UCSD-AML1 (cell line): ENCODE results near the gene GRAP2.
"Not testable (repeated sequence)": the region's sequence is repeated elsewhere in the genome, so short reads cannot be mapped to it uniquely, and the experiment has no call there.

Experiments used
- DNase-seq: peaks from one replicate; lab custom pipeline; 2025; ENCODE audit not compliant: unreplicated experiment; lab: John Stamatoyannopoulos, UW

Gene GRAP2

GRCh38 chr22:39942439-39943230 is 41.8 kb downstream of the GRAP2 start:
- DNase-seq: no peak

- no peak for DNase-seq
Measured at GRCh38 chr22:39943337-39943736, 42.5 kb downstream of the GRAP2 start.

GRCh38 chr22:39943953-39944872 is 43.3 kb downstream of the GRAP2 start:
- DNase-seq: no peak

DNA sequence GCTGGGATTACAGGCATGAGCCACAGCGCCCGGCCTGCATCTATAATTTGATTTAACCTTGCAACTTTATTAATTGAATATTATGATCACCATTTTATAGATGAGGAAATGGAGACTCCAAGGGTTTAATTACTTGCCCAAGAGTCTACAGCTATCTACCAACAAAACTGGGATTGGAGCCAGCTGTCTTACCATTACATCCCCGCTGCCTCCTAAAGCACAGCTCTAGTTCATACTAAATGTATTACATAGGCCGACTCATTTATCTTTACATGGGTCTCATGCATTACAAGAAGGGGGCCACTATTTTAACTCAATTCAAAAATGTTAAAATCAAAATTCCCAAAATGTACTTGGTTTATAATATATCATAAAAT is 45.2 kb downstream of the GRAP2 start:
- no peak for DNase-seq

DNA sequence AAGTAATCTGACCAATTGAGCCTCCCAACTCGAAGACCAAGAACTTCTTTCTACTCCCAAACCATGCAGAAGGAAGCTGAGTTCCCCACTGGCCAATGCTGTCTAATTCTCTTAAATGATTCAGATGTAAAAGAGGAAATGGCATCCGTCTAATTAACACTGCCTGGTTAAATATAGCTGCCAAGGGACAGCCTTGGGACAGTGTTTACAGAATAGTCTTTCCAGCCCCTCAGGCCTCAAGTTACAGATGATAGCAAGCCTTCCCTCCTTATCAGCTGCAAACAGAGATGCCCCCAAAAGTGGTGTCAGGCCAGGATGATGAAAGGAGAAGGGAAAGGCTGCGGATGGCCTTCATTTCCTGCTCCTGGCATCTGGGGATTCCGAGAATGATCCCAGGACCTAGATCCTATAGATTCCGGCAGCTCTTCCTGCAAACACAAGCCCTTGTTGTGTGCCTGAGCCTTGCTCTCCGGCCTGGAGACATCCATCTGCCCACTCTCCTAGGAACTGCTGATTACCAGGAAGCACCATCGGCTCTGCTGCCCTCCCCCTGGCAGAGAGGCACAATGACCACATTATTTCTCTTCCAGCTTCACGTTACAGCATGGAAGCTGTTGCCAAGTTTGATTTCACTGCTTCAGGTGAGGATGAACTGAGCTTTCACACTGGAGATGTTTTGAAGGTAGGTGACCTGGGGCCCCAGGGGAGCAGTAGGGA is 45.8 kb downstream of the GRAP2 start:
- DNase-seq: no peak

DNA sequence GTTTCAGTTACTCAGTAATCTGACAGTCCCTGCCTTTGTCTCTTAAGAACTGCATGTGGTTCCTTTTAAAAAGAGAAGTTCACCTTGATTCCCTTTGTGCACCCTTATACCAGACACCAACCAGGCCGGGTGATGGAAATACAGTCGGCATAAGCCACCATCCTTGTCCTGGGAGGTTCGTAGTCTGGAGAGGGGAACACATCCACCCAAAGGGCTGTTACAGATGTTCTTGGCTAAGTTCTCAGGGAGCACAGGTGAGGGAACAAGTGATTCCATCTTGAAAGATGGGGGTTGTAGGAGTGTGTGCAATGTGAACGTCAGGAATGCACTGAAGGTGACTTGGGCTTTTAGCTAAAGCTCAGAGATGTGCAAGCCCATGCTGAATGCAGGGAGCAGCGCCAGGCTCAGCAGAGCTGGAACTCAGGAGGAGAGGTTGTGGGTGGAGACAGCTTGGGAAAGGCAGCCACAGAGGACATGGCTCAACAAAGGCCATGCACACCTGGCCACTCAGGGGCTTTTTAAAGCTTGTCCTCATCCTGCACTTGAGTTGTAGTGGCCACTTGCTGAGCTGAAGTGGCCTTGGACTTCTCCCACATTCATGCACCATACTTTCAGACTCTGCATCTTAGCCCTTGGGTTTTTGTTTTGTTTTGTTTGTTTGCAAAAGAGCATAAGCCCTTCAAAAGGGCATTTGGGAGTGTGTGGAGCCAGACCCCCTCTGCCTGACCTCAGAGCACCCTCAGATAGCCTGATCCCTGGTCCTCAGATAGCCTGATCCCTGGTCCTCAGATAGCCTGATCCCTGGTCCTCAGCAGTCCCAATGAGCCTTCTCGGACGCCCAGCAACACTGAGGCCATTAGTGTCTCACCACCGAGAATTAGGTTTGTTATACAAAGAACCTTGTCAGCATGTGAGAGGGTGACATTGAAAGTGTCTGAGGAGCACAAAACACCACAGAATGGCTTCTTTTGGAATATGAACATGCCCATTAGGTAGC is 46.6 kb downstream of the GRAP2 start:
- no peak for DNase-seq

DNA sequence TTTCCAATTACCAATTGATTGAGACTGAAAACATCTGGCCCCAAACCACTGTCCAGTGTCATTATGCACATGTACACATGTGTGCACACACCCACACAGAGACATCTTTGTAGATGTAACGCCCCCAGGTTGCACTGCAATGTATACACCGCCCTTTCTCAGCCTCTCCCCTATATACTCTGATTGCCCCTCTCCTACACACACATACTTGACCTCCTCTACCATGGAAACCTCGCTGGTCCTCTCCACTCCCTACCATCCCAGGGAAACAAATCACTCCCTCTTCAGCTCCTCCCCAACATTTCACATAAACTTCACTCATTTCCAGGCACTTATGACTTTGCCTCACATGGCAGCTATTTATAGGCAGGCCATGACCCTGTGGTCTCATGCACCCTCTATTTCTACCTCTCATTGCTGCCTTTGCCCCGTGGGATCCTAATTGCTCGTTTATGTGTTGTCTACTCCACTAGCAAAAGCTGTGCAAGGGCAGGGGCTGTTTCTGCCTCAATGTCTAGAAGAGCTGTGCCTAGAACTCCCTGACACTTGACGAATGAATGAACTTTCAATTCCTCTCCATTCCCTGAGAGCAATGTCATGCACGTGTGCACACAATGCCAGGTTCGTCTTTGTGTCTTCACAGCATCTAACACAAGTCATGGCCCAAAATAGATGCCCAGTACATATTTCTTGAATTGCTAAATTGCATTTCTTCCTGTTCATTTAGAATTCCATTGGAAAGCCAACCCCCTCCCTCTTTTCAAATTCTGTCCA is 49.3 kb downstream of the GRAP2 start:
- no peak for DNase-seq

DNA sequence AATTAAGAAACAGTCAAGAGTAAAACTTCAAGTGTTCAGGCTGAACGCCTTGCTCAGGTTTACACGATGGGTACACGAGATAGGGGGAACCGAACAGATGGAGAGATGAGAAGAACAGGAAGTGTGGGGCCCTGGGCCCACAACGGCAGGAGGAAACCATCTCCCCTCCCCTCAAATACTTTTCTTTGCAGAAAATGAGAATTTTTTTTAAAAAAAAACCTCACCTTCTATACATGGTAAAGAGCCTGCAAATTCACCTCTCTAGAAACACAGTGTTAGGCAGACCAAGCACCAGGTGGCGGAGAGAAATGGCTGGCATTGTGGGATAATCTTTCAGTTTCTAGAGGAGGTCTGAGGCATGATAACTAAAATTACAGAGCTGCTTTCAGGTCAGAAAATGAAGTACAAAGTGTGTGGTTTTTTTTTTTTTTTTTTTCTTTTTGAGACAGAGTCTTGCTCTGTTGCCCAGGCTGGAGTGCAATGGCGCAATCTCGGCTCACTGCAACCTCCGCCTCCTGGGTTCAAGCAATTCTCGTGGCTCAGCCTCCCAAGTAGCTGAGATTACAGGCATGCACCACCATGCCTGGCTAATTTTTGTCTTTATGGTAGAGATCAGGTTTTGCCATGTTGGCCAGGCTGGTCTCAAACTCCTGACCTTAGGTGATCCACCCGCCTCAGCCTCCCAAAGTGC is 50.9 kb downstream of the GRAP2 start:
- DNase-seq: not testable (repeated sequence)

- DNase-seq: no peak
Measured at GRCh38 chr22:39952347-39952746, 51.5 kb downstream of the GRAP2 start.

DNA sequence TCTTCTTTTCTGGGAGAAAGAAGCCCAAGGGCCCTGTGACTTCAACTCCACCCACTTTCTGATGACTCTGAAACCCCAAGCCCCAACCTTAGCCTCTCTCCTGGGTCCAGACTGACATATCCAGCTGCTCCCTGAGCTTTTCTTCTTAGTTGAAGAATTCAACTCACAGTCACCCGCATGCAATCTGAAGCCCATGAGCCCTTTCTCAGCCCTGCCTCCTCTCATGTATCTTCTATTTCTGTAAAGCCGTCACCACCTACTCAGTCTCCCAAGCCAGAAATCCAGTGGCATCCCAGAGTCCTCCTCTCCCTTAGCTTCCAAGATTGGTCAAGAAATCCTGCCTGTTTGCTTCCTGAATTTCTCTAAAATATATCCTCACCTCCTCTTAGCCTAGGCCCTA is 52.2 kb downstream of the GRAP2 start:
- DNase-seq: no peak

GRCh38 chr22:39954584-39955055 is 53.7 kb downstream of the GRAP2 start:
- DNase-seq: no peak

DNA sequence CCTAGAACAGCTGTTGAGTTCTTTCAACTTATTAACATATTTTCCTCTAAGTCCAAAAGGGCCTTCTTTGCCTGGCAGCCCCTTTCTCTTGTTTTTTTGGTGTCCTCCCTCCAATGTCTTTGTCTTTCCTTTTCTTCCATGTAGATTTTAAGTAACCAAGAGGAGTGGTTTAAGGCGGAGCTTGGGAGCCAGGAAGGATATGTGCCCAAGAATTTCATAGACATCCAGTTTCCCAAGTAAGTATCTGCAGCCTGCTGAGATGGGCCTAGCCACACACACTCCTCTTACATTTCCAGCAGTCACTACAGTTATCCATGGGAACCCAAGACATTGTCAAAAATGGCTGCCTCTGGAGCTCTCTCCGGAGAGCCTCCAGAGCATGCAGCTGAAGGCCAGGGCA is 54.8 kb downstream of the GRAP2 start:
- DNase-seq: no peak

- no peak for DNase-seq
Measured at GRCh38 chr22:39956932-39957664, 56.2 kb downstream of the GRAP2 start.

GRCh38 chr22:39958009-39958711 is 57.3 kb downstream of the GRAP2 start:
- DNase-seq: no peak

DNA sequence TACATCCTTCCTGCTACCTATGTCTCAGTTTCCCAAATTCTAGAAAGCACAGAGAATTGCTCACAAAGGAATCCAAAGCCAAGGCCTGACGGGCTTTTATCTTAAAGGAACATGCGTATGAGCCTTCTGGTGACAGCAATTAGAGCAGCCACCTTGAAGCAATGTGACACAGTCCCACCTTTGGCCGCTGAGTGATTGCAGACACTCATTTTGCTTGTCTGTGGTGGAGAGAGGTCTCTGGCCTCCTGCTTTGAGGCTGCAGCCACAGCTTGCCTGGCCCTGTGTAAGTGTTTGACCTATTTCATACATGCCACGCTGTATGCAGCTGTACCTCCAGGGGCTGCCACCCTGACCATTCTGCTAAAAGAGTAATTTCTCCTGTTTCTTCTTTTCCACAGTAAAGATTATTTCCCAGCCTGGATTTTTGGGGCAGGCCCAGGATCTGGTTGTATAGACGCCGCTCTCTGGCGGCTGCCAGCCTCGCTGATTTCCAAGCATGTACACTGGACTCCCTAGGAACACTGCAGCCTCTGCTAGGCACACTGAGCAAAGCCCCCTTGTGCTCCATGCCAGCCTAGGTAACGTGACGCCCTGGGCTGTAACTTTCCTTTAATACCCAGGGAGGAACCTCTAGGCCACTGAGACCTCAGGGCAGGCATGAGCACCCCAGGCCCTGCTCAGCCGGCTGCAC is 58.2 kb downstream of the GRAP2 start:
- DNase-seq: no peak

DNA sequence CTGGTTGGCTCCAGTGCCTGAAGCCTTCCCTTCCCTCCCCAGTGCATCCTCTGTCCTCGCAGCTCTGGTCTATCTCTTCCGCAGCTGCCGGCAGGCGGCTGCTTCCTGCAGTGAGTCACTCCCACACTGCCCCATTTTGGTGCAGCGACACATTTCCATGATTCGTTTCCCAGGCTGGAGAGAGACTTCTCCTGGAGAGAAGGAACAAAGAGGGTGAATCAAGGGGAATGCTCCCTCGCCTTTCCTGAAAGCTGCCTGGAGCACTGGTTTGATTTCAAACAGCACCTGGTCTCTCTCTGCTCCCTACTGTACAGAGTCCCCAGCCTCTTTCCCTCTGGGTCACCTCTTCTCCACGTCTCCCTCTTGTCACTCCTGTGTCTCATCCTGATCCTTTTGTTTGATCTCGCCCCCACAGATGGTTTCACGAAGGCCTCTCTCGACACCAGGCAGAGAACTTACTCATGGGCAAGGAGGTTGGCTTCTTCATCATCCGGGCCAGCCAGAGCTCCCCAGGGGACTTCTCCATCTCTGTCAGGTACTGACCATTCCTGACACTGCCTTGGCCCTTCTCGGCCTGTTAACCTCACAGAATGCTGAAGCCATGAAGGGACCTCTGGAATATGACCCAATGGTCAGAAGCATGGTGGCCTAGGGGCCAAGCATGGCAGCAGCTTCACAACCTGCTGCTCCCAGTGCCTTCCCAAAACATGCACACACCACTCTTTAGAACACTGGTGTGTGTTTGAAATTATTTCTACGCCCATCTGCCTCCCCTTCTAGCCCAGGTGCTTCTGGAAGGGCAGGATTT is 59.0 kb downstream of the GRAP2 start, which contains the start of gene TMA7B:
TSS of gene TMA7B (plus strand) at position 758 of the 808 bp plus-strand sequence. CDS start 3,978 bp downstream, outside the sequence.
- DNase-seq: peak; percentile 68
